GM19023 (cell line): Measurements from ENCODE around the gene NT5C1B.

ENCODE experiments used
- ATAC-seq: cut with Tn5 transposase; IDR thresholded peaks from one replicate; pipeline ENCODE4 v1.9.1; 2021; ENCODE audit warnings: mild to moderate bottlenecking, moderate library complexity; ENCODE audit not compliant: unreplicated experiment

Gene NT5C1B

GRCh38 chr2:18600255-18600613 is 10.9 kb upstream of the NT5C1B start:
- ATAC-seq: no peak

GRCh38 chr2:18599509-18600254 is 10.3 kb upstream of the NT5C1B start:
- ATAC-seq: no peak

GRCh38 chr2:18598848-18599484 is 9.6 kb upstream of the NT5C1B start:
- ATAC-seq: no peak

- no peak for ATAC-seq
Observed at GRCh38 chr2:18597618-18598017, 8.2 kb upstream of the NT5C1B start.

- ATAC-seq: no peak
Observed at GRCh38 chr2:18596993-18597392, 7.6 kb upstream of the NT5C1B start.

GRCh38 chr2:18593496-18593895 is 4.1 kb upstream of the NT5C1B start:
- no peak for ATAC-seq

- ATAC-seq: no peak
Observed at GRCh38 chr2:18592372-18592771, 3.0 kb upstream of the NT5C1B start.

GRCh38 chr2:18588802-18589201 is 567 bp downstream of the NT5C1B start:
- no peak for ATAC-seq

GRCh38 chr2:18588049-18588448 is 1.3 kb downstream of the NT5C1B start:
- ATAC-seq: no peak

- no peak for ATAC-seq
Observed at GRCh38 chr2:18585526-18585925, 3.8 kb downstream of the NT5C1B start.

- ATAC-seq: no peak
Observed at GRCh38 chr2:18584608-18584954, 4.8 kb downstream of the NT5C1B start.

- ATAC-seq: no peak
Observed at GRCh38 chr2:18583905-18584607, 5.3 kb downstream of the NT5C1B start.

GRCh38 chr2:18580606-18581005 is 8.8 kb downstream of the NT5C1B start:
- ATAC-seq: no peak

GRCh38 chr2:18578033-18578432 is 11.3 kb downstream of the NT5C1B start:
- ATAC-seq: no peak

GRCh38 chr2:18566145-18566769 is 23.1 kb downstream of the NT5C1B start:
- no peak for ATAC-seq

GRCh38 chr2:18560797-18561085 is 28.6 kb downstream of the NT5C1B start:
- peak; percentile 0 for ATAC-seq

GRCh38 chr2:18560031-18560796 is 29.2 kb downstream of the NT5C1B start, which contains the start of gene RDH14:
Gene RDH14 (minus strand): TSS chr2:18560653. CDS start chr2:18560572, 81 bp downstream.
- peak; percentile 93 for ATAC-seq

- ATAC-seq: no peak
Observed at GRCh38 chr2:18559531-18560030, 29.8 kb downstream of the NT5C1B start.

GRCh38 chr2:18558458-18558857 is 30.9 kb downstream of the NT5C1B start:
- no peak for ATAC-seq

GRCh38 chr2:18557121-18557520 is 32.2 kb downstream of the NT5C1B start:
- no peak for ATAC-seq
